Tongue (tissue), 2 donors: ENCODE data around the gene CYTH2. TPM values are rescaled to one million over a fixed set of nuclear protein-coding genes. Genes with fewer than 3 reads are reported as not detected.
A peak's percentile ranks its signal among the peaks of the same experiment; 100 is the strongest.
"Not testable (repeated sequence)": the region's sequence is repeated elsewhere in the genome, so short reads cannot be mapped to it uniquely, and the experiment has no call there.

Source experiments
- DNase-seq: peaks from one replicate; pipeline ENCODE4 v3.0.0-alpha.2; 2015
- total RNA-seq: library from RNA; depleted of rRNA; stranded (reverse); fragments of >200 nt; gene quantifications from one replicate; pipeline ENCODE4 v1.2.3, GENCODE V29; 2014

CYTH2 gene
- total RNA-seq, 1 donor from 2014 or later, result 39.1 TPM

GRCh38 chr19:48511800-48512503, 42.8 kb downstream of the CYTH2 start, which contains the start of gene LMTK3:
LMTK3 (minus strand) TSS chr19:48511835; CDS start chr19:48511576, 259 bp downstream.
- DNase-seq, result no peak

DNA sequence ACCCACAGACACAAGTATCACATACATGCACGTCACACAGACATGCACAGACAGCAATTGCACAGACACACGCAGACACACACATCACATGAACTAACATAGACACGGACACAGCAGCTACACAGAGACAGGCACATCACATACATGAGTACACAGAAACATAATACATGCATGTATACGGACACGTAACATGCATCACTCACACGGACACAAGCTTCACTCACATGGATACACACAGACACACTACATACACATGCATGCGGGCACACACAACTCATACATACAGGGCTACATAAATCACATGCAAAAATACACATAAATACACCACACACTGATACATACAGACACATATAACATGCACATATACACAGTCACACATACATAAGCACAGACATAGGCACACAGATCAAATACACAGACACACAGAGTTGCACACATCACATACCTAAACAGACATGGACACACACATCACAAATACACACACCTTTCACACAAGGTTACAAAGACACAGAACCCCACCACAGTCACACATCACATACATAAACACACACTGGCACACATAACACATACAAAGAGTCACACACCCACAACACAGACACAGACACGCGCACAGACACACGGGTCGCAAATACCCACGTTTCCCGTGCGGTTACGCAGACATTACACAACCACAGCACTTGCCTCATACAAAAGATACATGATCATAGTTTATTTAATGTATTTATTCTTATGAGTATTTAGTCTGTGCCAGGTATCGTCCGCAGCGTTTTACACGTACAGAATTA, 43.5 kb downstream of the CYTH2 start:
- no peak for DNase-seq

DNA sequence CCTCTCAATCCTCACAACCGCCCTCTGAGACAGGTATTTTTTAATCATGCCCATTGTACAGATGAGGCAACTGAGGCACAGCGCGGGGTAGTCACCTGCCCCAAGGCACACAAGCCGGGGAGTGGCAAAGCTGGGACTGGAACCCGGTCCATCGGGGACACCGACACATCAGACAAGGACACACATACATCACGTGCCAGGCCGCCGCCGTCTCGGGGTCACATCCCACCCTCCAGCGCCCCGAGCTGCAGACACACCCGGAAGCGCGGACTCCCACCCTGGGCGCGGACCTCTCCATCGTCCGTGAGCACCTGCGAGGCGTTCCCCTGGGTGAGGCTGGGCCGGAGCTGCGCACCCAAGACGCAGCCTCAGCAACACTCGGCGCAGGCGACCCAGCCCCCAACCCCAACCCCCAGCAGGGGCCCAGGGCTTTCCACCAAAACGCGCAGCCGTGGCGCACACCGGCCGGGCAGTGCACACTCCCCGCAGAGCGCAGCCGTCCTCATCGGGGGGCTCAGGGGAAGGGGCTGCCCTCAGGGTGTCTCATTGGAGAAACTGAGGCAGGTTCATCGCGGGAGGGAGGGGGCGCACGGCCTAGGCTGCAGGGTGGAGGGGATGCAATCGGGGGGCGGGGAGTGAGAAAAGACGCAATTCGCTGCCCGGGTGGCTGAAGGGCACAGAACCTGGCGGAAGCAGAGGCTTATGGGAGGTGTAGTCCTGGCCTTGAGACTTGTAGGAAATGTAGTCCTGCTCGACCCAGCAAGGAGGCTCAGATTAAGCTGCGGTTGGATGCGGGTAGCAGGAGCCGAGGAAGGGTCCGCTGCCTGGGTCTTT, 44.3 kb downstream of the CYTH2 start:
- peak; percentile 65 for DNase-seq

DNA sequence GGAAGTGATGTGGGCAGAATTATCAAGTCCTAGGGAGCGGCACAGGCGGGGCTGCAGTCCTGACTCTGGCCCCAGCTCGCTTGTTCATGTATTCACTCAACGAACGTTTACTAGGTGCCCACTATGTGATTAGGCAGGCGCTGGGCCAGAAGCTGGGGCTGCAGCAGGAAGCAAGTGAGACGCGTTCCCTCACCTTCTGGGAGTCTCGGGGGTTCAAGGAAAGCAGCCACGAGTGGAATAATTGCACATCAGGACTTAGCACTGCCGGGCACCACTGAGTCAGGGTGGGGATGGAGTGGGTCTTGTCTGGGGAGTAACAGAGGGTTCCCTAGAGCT, 44.9 kb downstream of the CYTH2 start:
- no peak for DNase-seq

DNA sequence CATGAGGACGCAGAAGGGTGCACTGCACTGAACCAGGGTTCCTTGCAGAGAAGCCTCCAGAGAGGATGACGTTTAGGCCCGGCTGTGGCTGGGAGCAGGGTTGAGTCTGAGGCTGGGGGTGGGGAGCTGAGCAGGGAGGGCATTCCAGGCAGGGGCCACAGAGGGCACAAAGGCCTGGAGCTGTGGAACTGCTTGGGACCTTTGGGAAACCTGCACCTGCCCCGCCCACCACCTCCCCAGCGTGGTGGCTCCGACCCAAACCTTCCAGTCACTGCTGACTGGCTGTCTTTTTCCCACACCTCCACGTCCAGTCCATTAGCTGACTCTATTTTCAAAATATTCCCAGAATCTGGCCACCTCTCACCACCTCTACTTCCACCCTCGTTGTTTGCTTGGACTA, 47.4 kb downstream of the CYTH2 start:
- no peak for DNase-seq

DNA sequence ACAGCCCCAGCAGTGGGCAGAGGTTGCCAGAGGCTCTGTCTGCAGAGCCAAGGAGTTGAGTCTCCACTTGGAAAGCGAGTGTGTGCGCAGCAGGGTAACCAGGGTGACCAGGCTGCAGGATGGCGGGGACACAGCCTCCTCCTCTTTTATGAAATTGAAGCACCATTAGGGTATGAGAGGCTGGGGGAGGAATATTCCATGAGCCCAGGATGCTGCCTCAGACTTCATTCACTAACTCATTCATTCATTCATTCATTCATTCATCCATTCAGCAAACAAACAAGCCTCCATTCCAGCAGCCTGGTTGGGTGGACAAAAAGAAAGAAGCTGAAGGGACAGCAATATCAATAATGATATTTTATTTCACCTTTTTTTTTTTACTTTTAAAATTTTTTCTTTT, 49.0 kb downstream of the CYTH2 start:
- DNase-seq, result no peak

DNA sequence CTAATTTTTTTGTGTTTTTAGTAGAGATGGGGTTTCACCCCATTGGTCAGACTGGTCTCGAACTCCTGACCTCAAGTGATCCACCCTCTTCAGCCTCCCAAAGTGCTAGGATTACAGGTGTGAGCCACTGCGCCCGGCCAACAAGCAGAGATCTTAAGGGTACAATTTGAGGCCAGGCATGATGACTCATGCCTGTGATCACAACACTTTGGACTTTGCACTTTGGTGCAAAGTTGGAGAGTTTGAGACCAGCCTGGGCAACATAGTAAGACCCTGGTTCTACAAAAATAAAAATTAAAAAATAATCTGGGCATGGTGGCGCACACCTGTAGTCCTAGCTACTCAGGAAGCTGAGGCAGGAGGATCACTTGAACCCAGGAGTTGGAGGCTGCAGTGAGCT, 50.3 kb downstream of the CYTH2 start:
- not testable (repeated sequence) for DNase-seq

GRCh38 chr19:48520134-48520533, 51.0 kb downstream of the CYTH2 start:
- DNase-seq, result no peak

- no peak for DNase-seq
Observed at GRCh38 chr19:48524221-48524620, 55.1 kb downstream of the CYTH2 start.

- no peak for DNase-seq
Observed at GRCh38 chr19:48524732-48525131, 55.6 kb downstream of the CYTH2 start.

DNA sequence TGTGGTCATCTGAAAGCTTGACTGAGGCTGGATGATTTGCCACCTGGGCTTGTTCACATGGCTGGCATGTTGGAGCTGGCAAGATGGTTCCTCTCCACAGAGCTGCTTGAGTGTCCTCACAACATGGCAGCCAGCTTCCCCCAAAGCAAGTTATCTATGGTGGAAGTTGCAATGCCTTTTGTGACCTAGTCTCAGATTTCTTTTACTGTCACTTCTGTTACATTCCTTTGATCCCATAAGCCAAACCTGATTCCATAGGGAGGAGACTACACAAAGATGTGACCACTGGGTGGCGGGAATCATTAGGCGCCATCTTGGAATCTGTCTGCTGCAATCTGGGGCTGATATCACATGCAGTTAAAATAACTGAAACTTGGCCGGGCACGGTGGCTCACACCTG, 60.0 kb downstream of the CYTH2 start:
- no peak for DNase-seq

DNA sequence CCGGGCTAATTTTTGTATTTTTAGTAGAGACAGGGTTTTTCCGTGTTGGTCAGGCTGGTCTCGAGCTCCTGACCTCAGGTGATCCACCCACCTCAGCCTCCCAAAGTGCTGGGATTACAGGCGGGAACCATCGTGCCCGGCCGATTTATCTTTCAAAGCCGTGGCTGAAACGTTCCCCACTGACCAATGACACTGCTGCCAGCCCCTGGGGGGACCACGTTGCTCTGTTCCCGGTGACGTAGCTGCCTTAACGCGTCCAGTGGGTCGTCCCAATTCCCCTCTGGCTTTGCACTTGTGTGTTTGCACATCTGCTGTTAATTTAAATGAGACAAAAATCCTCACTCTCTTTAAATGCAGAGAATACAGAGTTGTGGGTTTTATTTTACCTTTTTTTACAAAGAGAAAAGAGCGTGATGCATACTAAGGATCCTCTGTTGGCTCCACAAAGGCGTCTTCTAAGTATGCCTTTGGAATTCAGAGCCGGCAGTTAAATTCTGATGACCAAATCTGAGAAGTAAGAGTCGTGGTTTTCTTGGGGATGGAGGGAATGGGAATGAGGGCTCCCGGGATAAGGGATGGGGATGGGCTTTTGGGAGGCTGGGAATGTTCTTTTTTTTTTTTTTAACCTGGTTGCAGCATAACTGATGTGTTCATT, 61.0 kb downstream of the CYTH2 start:
- no peak for DNase-seq

GRCh38 chr19:48530770-48531169, 61.6 kb downstream of the CYTH2 start:
- DNase-seq, result no peak

Other genes starting within 250 kb of the CYTH2 start
- 47.2 TPM for gene CARD8, start 213.5 kb upstream of the CYTH2 start, total RNA-seq
- gene ZNF114, start 199.3 kb upstream of the CYTH2 start, total RNA-seq, result 2.3 TPM
- gene EMP3, start 143.8 kb upstream of the CYTH2 start, total RNA-seq, result 27.2 TPM
- 14.4 TPM for gene TMEM143, start 105.4 kb upstream of the CYTH2 start, total RNA-seq
- gene SYNGR4, start 105.0 kb upstream of the CYTH2 start, total RNA-seq, result not detected
- gene KDELR1, start 77.8 kb upstream of the CYTH2 start, total RNA-seq, result 54.1 TPM
- gene GRIN2D, start 75.7 kb upstream of the CYTH2 start, total RNA-seq, result 0.41 TPM
- gene GRWD1, start 23.4 kb upstream of the CYTH2 start, total RNA-seq, result 26.6 TPM
- gene KCNJ14, start 13.8 kb upstream of the CYTH2 start, total RNA-seq, result 0.51 TPM
- 0.92 TPM for gene LMTK3, start 42.5 kb downstream of the CYTH2 start, total RNA-seq
- 2.4 TPM for gene SULT2B1, start 82.8 kb downstream of the CYTH2 start, total RNA-seq
- gene SPACA4, start 137.4 kb downstream of the CYTH2 start, total RNA-seq, result not detected
- 10.2 TPM for gene FAM83E, start 145.7 kb downstream of the CYTH2 start, total RNA-seq
- gene RPL18, start 149.8 kb downstream of the CYTH2 start, total RNA-seq, result 1,428 TPM
- gene SPHK2, start 150.1 kb downstream of the CYTH2 start, total RNA-seq, result 9.2 TPM
- gene DBP, start 168.0 kb downstream of the CYTH2 start, total RNA-seq, result 8.7 TPM
- gene CA11, start 176.8 kb downstream of the CYTH2 start, total RNA-seq, result 3.7 TPM
- 0.21 TPM for gene NTN5, start 203.6 kb downstream of the CYTH2 start, total RNA-seq
- gene FUT2, start 226.6 kb downstream of the CYTH2 start, total RNA-seq, result 3.0 TPM